Suprapubic skin (tissue), 4 donors: ENCODE data around the gene ZC3HAV1L. TPM values are rescaled to one million over a fixed set of nuclear protein-coding genes. Genes with fewer than 3 reads are reported as not detected.

ENCODE experiments used
- DNase-seq, 2 donors: peaks; one replicate each; pipeline ENCODE4 v3.0.0-alpha.2; 2019; ENCODE audit warnings: low spot score in 2 of 2
- H3K27ac ChIP-seq: fragments of 200-600 bp; sonication (generic); one replicate; pipeline ENCODE4 v1.5.1; 2019
- H3K27me3 ChIP-seq: fragments of 200-600 bp; sonication (generic); one replicate; pipeline ENCODE4 v1.5.1; 2019
- H3K36me3 ChIP-seq: fragments of 200-600 bp; sonication (generic); one replicate; pipeline ENCODE4 v1.5.1; 2019
- H3K4me1 ChIP-seq: fragments of 200-600 bp; sonication (generic); one replicate; pipeline ENCODE4 v1.5.1; 2019
- H3K4me3 ChIP-seq: fragments of 200-600 bp; sonication (generic); one replicate; pipeline ENCODE4 v1.5.1; 2019; ENCODE audit warnings: mild to moderate bottlenecking
- H3K9me3 ChIP-seq: fragments of 200-600 bp; sonication (generic); one replicate; pipeline ENCODE4 v1.5.1; 2019
- CTCF ChIP-seq, 2 donors: fragments of 200-600 bp in 1 of 2; fragments of 450-650 bp in 1 of 2; sonication (generic) in 1 of 2; IDR thresholded peaks; one replicate each; pipeline ENCODE4 v1.5.1; 2016 to 2019; ENCODE audit warnings: antibody characterized with exemption in 2 of 2, mild to moderate bottlenecking in 1 of 2, moderate library complexity in 1 of 2
- EP300 ChIP-seq: sonication (generic); formaldehyde crosslinking; IDR thresholded peaks from one replicate; pipeline ENCODE4 v1.6.1; 2017; ENCODE audit warnings: antibody characterized with exemption
- POLR2A ChIP-seq, 2 donors: fragments of 450-650 bp; IDR thresholded peaks; one replicate each; pipeline ENCODE4 v1.6.1; 2017; ENCODE audit warnings: antibody characterized with exemption in 2 of 2, mild to moderate bottlenecking in 2 of 2, moderate library complexity in 2 of 2
- POLR2AphosphoS5 ChIP-seq, 3 donors: sonication (generic); formaldehyde crosslinking; IDR thresholded peaks; one replicate each; pipeline ENCODE4 v1.6.1; 2017; ENCODE audit warnings: antibody characterized with exemption in 3 of 3
- WGBS: methylation state at CpG from one replicate; pipeline ENCODE4 v1.1.5; 2018; 5-methylcytosine and 5-hydroxymethylcytosine counted together
- total RNA-seq, 4 donors: library from RNA; depleted of rRNA; stranded (reverse); fragments of >200 nt; gene quantifications; one replicate each; pipeline ENCODE4 v1.1.0, GENCODE V29; 2016

Gene ZC3HAV1L
- total RNA-seq, 4 donors from 2014 or later = 22.1 to 44.6 (median 22.5) TPM

DNA sequence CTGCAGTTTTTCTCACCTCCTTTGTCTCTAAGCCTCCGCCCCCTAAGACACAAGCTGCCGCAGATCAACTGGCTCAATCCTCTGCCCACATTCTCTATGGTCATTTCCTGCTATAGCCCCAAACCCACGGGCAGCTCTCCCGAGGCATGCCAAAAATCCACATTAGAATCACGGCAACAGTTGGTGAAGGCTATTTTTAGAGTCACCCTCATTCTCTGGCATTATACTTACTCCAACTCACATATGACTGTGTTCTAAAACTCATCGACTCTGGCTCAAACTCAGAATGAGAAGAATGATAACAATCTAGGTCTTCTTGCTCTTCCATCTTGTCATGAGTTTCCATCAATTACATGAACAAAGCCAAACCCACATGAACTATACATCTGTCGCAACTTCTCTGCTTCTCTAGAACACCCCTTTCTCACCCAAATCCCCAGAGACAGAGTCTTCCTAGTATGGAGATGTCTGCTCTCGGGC is 43.8 kb downstream of the ZC3HAV1L start:
- WGBS = 78% methylated on average over 8 of the region's 8 CpGs
- peaks cover 2% of the 10 kb centered on the region for H3K27me3 ChIP-seq
- H3K36me3 ChIP-seq = no peaks in the 10 kb centered on the region
- H3K27ac ChIP-seq = no peak overlapping the region
- H3K9me3 ChIP-seq = no peaks in the 10 kb centered on the region
- DNase-seq = no peak
- H3K4me1 ChIP-seq = no peaks in the 10 kb centered on the region
- no peak for TF ChIP-seq POLR2AphosphoS5 (IDR thresholded peaks at IDR 0.05)
- H3K4me3 ChIP-seq = no peak overlapping the region

- Histone ChIP-seq H3K36me3 (no peaks in the 10 kb centered on the region), H3K27me3 (peaks cover 2% of the 10 kb centered on the region), H3K9me3 (no peaks in the 10 kb centered on the region), H3K4me1 (no peaks in the 10 kb centered on the region), H3K27ac (no peak overlapping the region), H3K4me3 (no peak overlapping the region)
- 100% methylated on average over 1 of the region's 1 CpG for WGBS
- DNase-seq = no peak
- TF ChIP-seq CTCF (IDR thresholded peaks at IDR 0.05) (no peak), EP300 (no peak), POLR2A (IDR thresholded peaks at IDR 0.05) (no peak), POLR2AphosphoS5 (IDR thresholded peaks at IDR 0.05) (no peak)
These were observed 48.2 kb downstream of the ZC3HAV1L start for GRCh38 chr7:138987686-138988085.

GRCh38 chr7:138982204-138982623 is 53.6 kb downstream of the ZC3HAV1L start:
- Histone ChIP-seq H3K4me3 (peak overlapping the region; percentile 59), H3K36me3 (no peaks in the 10 kb centered on the region), H3K9me3 (no peaks in the 10 kb centered on the region), H3K4me1 (peaks cover 19% of the 10 kb centered on the region), H3K27ac (no peak overlapping the region), H3K27me3 (peaks cover 9% of the 10 kb centered on the region)
- TF ChIP-seq CTCF (IDR thresholded peaks at IDR 0.05) (no peak), EP300 (no peak), POLR2AphosphoS5 (IDR thresholded peaks at IDR 0.05) (no peak), POLR2A (IDR thresholded peaks at IDR 0.05) (no peak)
- WGBS = 21% methylated on average over 14 of the region's 14 CpGs
- no peak for DNase-seq

GRCh38 chr7:138981332-138982203 is 54.3 kb downstream of the ZC3HAV1L start, which contains the start of gene KIAA1549:
Gene KIAA1549, minus strand, starts transcription at chr7:138981389. Its CDS starts 120 bp downstream, at chr7:138981269.
- peak within 1 kb of the TSS; percentile 59 for H3K4me3 ChIP-seq

DNA sequence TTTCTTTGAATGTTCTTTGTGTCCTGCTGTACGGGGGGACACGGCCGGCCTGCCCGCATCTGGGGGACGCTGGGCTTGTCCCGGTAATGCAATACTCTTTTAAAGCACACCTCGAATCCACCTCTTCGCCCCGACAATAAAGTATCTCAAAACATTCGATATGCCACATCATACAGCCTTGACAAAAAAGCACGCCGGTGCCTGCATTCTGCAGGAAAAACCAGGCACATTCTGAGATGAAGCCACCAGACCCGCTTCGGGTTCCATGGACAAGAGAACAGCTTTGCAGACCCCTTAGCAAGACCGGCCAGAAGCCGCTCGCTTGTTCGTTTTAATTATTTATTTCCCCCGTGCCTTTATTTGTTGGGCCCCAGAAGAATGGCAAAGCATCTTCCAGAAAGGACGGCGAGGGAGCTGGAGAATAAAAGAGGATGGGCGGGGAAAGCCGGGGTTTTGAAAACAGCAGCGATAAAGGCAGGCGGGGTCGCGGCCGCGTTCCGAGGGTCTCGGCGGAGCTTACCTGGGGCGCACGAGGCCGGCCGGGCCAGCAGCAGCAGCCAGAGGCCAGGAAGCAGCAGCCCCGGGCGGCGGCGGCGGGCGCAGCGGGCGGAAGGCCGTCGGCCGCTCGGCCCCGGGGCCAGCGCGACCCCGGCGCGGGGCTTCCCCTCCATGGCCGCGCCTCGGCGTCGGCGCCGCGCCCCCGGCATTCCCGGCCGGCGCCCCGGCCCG is 55.1 kb downstream of the ZC3HAV1L start:
- peaks cover 19% of the 10 kb centered on the region for H3K4me1 ChIP-seq
- H3K27me3 ChIP-seq = peaks cover 9% of the 10 kb centered on the region
- no peaks in the 10 kb centered on the region for H3K36me3 ChIP-seq
- H3K27ac ChIP-seq = peak overlapping the region; percentile 45
- no peaks in the 10 kb centered on the region for H3K9me3 ChIP-seq
- DNase-seq = no peak
- TF ChIP-seq POLR2A (IDR thresholded peaks at IDR 0.05) (no peak), POLR2AphosphoS5 (IDR thresholded peaks at IDR 0.05) (no peak), CTCF (IDR thresholded peaks at IDR 0.05) (no peak), EP300 (no peak)
- 1% methylated on average over 41 of the region's 68 CpGs for WGBS
- H3K4me3 ChIP-seq = peak overlapping the region; percentile 59

More at GRCh38 chr7:138981332-138982203, 54.3 kb downstream of the ZC3HAV1L start, which contains the start of gene KIAA1549:
- WGBS = 14% methylated on average over 16 of the region's 105 CpGs
- H3K36me3 ChIP-seq = no peaks in the 10 kb centered on the region
- H3K9me3 ChIP-seq = no peaks in the 10 kb centered on the region
- TF ChIP-seq EP300 (no peak), CTCF (IDR thresholded peaks at IDR 0.05) (peak in 1 of 2 donors; percentile 11), POLR2A (IDR thresholded peaks at IDR 0.05) (no peak), POLR2AphosphoS5 (IDR thresholded peaks at IDR 0.05) (no peak)
- H3K4me1 ChIP-seq = peaks cover 19% of the 10 kb centered on the region
- no peak for DNase-seq
- peak within 1 kb of the TSS; percentile 45 for H3K27ac ChIP-seq
- H3K27me3 ChIP-seq = peaks cover 9% of the 10 kb centered on the region
